ENCODE results near the gene FAIM.
A peak's percentile ranks its signal among the peaks of the same experiment; 100 is the strongest.
"Not testable (repeated sequence)": the region's sequence is repeated elsewhere in the genome, so short reads cannot be mapped to it uniquely, and the experiment has no call there.

Gene FAIM

GRCh38 chr3:138593488-138594149 lies 15.0 kb upstream of the FAIM start:
- in situ Hi-C loops (cut with HindIII; ENCODE audit: low sequenced_read_pairs), result no loop called here
- DNase-seq (ENCODE audit: low read depth), result no peak
- no peak for TF ChIP-seq CTCF (IDR thresholded peaks at IDR 0.05; ENCODE audit: low read depth, low read length, missing control alignments)

GRCh38 chr3:138594150-138594934 lies 14.2 kb upstream of the FAIM start, which contains the start of gene CEP70:
Gene CEP70 (minus strand): TSS chr3:138594260. CDS start chr3:138572927, 21,333 bp downstream.
- peak within 1 kb of the TSS; percentile 88 for H3K4me3 ChIP-seq (ENCODE audit: low read depth, low read length)
- in situ Hi-C loops (cut with HindIII; ENCODE audit: low sequenced_read_pairs), result no loop called here

More at GRCh38 chr3:138593488-138594149, 15.0 kb upstream of the FAIM start:
- peak overlapping the region; percentile 88 for H3K4me3 ChIP-seq (ENCODE audit: low read depth, low read length)

DNA sequence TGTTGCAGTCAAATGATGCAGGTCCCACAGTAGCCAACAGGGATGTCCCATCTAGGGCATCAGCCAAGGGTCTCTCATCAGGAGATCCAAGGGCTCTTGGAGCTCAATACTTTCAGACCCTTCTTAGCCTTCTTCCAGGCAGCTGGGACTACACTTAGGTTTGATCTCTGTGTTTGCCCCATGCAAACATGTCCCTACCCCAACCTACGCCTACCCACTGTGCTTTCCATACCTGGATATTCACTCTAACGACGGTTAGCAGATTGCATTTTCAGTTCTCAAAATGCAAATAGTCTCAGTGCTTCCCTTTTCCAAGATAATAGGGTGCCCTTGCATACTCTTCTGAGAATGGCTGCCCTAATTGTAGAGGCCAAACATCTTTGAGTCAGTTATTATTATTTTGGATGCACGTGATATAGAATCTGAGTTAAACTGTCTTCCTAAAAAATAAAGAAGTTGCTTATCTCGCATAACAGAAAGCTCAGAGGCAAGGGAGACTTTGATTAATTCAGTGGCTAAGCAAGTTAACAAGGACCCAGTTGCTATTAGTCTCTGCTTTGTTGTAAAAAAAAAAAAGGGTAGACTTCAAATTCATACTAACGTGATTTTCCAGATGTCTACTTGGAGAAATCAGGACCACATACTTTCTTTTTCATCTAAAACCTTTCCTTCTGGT lies 13.5 kb upstream of the FAIM start:
- DNase-seq (ENCODE audit: low read depth), result no peak
- H3K4me3 ChIP-seq (ENCODE audit: low read depth, low read length), result peak overlapping the region; percentile 88
- in situ Hi-C loops (cut with HindIII; ENCODE audit: low sequenced_read_pairs), result no loop called here

More at GRCh38 chr3:138594150-138594934, 14.2 kb upstream of the FAIM start, which contains the start of gene CEP70:
- peak; percentile 82 for TF ChIP-seq CTCF (IDR thresholded peaks at IDR 0.05; ENCODE audit: low read depth, low read length, missing control alignments)
- peak; percentile 94 for DNase-seq (ENCODE audit: low read depth)

DNA sequence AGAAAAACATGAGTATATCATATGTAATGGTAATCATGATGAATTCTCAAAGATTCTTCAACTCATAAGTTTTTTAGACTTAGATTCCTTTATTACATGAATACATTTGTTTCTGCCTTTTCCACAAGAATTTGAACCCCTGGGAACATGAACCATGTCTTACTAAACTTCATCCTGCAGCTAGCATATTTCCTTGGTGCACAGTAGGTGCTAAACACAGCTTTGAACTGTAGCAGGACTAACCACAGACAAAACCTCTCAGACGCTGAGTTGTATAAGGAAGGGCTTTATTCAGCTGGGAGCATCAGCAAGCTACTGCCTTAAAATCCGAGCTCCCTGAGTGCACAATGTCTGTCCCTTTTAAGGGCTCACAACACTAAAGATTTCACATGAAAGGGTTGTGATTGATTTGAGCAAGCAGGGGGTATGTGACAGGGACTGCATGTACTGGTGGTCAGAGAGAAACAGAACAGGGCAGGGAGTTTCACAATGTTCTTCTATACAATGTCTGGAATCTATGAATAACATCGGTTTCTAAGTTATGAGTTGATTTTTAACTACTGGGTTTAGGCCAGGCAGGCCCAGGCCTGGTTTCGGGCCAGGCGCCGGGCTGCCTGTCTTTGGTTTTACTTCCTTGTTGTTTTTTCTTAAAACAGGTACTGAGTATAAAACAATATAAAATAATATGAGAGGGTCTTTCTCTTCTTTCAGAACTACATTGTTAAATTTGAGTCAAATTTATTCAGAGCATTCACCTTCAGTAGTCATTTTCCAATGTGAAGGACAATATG lies 11.2 kb upstream of the FAIM start:
- in situ Hi-C loops (cut with HindIII; ENCODE audit: low sequenced_read_pairs); H3K4me3 ChIP-seq (ENCODE audit: low read depth, low read length); DNase-seq (ENCODE audit: low read depth): not testable (repeated sequence)

More for the DNA sequence above, 13.5 kb upstream of the FAIM start:
- no peak for TF ChIP-seq CTCF (IDR thresholded peaks at IDR 0.05; ENCODE audit: low read depth, low read length, missing control alignments)

- no peak overlapping the region for H3K4me3 ChIP-seq (ENCODE audit: low read depth, low read length)
- DNase-seq (ENCODE audit: low read depth), result no peak
- TF ChIP-seq CTCF (IDR thresholded peaks at IDR 0.05; ENCODE audit: low read depth, low read length, missing control alignments), result no peak
- in situ Hi-C loops (cut with HindIII; ENCODE audit: low sequenced_read_pairs), result no loop called here
Measured at GRCh38 chr3:138598534-138598933, 10.0 kb upstream of the FAIM start.

DNA sequence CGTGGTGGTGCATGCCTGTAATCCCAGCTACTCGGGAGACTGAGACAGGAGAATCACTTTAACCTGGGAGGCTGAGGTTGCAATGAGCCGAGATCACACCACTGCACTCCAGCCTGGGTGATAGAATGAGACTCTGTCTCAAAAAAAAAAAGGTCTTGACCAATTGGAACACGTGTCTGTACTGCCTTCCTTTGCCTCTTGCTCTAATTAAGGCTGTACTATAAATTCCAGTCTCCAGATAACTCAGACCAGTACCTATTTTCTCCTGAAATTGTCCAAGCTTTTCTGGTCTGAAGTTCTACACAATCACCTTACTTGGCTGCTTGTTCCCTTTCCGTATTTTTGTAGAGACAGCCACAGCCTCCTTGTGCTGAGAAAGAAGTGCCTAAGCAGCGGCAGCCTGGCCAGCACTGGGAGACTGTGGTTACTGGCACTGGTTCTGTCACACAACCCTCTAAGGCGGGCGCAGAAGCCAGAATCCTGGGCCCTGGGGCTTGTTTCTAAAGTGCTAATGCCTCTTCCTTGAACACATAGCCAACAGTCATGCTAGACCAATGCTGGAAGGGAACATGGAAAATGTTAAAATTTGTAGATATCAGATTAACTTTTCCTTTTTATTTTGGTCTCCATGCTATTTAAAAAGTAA lies 8.3 kb upstream of the FAIM start:
- peak; percentile 1 for DNase-seq (ENCODE audit: low read depth)
- TF ChIP-seq CTCF (IDR thresholded peaks at IDR 0.05; ENCODE audit: low read depth, low read length, missing control alignments), result no peak
- in situ Hi-C loops (cut with HindIII; ENCODE audit: low sequenced_read_pairs), result no loop called here
- no peak overlapping the region for H3K4me3 ChIP-seq (ENCODE audit: low read depth, low read length)

GRCh38 chr3:138601661-138602060 lies 6.9 kb upstream of the FAIM start:
- in situ Hi-C loops (cut with HindIII; ENCODE audit: low sequenced_read_pairs); DNase-seq (ENCODE audit: low read depth); H3K4me3 ChIP-seq (ENCODE audit: low read depth, low read length): not testable (repeated sequence)

DNA sequence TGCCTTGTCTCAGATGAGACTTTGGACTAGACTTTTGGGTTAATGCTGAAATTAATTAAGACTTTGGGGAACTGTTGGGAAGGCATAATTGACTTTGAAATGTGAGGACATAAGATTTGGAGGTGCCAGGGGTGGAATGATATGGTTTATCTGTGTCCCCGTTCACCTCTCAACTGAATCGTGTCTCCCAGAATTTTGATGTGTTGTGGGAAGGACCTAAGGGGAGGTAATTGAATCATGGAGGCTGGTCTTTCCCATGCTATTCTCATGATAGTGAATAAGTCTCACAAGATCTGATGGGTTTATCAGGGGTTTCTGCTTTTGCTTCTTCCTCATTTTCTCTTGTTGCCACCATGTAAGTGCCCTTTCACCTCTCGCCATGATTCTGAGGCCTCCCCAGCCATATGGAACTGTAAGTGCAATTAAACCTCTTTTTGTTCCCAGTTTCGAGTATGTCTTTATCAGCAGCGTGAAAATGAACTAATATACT lies 4.4 kb upstream of the FAIM start:
- DNase-seq (ENCODE audit: low read depth); H3K4me3 ChIP-seq (ENCODE audit: low read depth, low read length); in situ Hi-C loops (cut with HindIII; ENCODE audit: low sequenced_read_pairs): not testable (repeated sequence)
